NB4 (cell line): ENCODE data around the gene PLCB4.

Experiments used
- CTCF ChIP-seq: IDR thresholded peaks from one replicate; pipeline ENCODE4 v1.5.1; 2012; ENCODE audit warnings: low read depth, low read length
- POLR2A ChIP-seq: IDR thresholded peaks from 2 replicates; pipeline ENCODE4 v1.6.1; 2011; ENCODE audit warnings: mild to moderate bottlenecking; ENCODE audit not compliant: insufficient read length; ENCODE audit errors: extremely low read depth

GRCh38 chr20:9228774-9229450, 160.0 kb downstream of the PLCB4 start:
- no peak for TF ChIP-seq POLR2A
- no peak for TF ChIP-seq CTCF
